ENCODE data around the gene CARS2. TPM values are rescaled to one million over a fixed set of nuclear protein-coding genes. Genes with fewer than 3 reads are reported as not detected.
"Not testable (repeated sequence)": the region's sequence is repeated elsewhere in the genome, so short reads cannot be mapped to it uniquely, and the experiment has no call there.

The CARS2 gene
- total RNA-seq, 4 donors from 2014 or later, result 49.0 to 78.1 (median 68.4) TPM

DNA sequence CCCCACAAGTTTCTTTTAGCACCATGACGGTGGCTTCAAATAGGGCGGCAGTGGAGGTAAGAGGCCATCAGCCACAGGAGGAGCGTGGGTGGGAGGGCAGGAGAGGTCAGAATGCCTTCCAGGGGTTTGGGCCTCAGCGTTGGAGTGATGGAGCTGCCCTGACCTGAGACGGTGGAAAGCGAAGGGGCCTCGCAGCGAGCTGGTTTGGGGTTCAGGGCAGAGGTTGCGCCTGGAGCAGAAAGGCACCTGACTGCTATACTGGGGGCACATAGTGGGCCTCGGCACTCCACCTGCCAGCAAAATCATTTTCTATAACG is 91.0 kb downstream of the CARS2 start:
- Histone ChIP-seq H3K27ac (peak overlapping the region; percentile 78 to 97 (median 93)), H3K4me1 (peaks cover 35 to 44% of the 10 kb centered on the region in 2 donors), H3K4me3 (replicated peaks in 1 of 3) (peak overlapping the region in 1 of 3 donors; percentile 95), H3K9me3 (no peaks in the 10 kb centered on the region), H3K36me3 (no peaks in the 10 kb centered on the region), H3K27me3 (no peaks in the 10 kb centered on the region)
- 90 to 92% methylated on average over 10 to 11 of the region's 11 CpGs for WGBS, 2 donors
- intact Hi-C loops (cut with DNase I), result no loop called here
- TF ChIP-seq POLR2A (IDR thresholded peaks at IDR 0.05), result no peak
- TF ChIP-seq, protein P1, sequence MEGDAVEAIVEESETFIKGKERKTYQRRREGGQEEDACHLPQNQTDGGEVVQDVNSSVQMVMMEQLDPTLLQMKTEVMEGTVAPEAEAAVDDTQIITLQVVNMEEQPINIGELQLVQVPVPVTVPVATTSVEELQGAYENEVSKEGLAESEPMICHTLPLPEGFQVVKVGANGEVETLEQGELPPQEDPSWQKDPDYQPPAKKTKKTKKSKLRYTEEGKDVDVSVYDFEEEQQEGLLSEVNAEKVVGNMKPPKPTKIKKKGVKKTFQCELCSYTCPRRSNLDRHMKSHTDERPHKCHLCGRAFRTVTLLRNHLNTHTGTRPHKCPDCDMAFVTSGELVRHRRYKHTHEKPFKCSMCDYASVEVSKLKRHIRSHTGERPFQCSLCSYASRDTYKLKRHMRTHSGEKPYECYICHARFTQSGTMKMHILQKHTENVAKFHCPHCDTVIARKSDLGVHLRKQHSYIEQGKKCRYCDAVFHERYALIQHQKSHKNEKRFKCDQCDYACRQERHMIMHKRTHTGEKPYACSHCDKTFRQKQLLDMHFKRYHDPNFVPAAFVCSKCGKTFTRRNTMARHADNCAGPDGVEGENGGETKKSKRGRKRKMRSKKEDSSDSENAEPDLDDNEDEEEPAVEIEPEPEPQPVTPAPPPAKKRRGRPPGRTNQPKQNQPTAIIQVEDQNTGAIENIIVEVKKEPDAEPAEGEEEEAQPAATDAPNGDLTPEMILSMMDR (IDR thresholded peaks at IDR 0.05), result no peak
- no peak for DNase-seq

DNA sequence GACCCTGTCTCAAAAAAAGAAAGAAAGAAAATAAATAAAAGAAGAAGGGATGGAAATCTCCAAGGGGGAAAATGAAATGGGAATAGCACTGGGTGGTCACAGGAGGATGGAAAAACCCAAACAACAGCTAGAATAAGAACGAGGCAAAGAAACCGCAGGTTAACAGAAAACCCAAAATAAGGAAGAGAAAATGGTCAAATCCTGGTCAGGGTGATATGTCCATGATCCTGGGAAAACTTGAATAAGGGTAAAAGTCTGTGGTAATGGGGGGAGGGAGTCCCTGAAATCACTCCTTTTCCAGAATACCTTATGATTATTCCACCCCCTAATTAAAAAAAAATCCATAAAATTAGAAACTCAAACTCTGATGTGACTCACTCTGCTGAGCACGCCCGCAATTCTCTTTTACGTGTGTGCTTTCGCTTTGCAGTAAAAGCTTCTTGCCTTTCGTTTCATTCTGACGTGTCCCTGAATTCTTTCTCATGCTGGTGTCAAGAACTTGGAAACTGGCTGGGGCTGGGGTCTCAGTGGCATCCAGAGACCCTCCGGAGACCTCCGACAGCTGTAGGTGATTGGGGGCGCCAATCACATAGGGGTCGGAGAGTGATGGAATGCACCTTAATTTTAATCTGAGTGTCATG is 94.8 kb downstream of the CARS2 start:
- Histone ChIP-seq H3K4me1 (peaks cover 10 to 16% of the 10 kb centered on the region in 2 donors), H3K27me3 (no peaks in the 10 kb centered on the region), H3K9me3 (no peaks in the 10 kb centered on the region), H3K36me3 (no peaks in the 10 kb centered on the region), H3K27ac (peak overlapping the region in 1 of 3 donors; percentile 54), H3K4me3 (replicated peaks in 1 of 3) (no peak overlapping the region)
- no peak for TF ChIP-seq POLR2A (IDR thresholded peaks at IDR 0.05)
- TF ChIP-seq, protein P1 (IDR thresholded peaks at IDR 0.05), result no peak
- intact Hi-C loops (cut with DNase I), result no loop called here
- no peak for DNase-seq
- WGBS, 2 donors, result 88 to 91% methylated on average over 12 of the region's 12 CpGs

DNA sequence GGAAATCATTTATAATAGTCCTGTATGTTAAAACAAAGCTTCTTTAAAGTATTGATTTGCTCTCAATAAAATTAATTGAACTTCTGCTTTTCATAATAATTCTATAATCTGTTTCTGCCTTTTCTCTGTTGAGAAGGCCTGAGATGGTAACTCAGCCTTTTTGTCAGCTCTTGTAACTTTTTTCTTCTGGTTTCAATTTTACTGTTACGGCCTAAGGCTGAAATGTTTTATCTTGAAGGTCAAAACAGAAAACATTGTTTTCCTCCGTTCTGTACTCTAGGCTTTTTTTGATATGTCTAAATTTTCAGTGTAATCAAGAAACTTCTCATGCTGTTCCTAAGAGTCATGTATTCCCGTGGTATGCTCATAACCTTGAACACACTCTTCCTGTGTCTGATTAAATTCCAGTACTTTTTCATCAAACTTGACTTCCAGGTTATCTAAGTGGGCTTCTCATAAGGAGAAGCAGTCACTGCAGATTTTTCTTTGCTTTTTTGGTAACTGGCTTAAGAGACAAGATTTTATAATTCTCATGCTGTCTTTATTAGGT is 98.2 kb downstream of the CARS2 start:
- Histone ChIP-seq H3K27ac (no peak overlapping the region), H3K4me3 (replicated peaks in 1 of 3) (no peak overlapping the region), H3K27me3 (no peaks in the 10 kb centered on the region), H3K36me3 (no peaks in the 10 kb centered on the region), H3K4me1 (peaks cover 4 to 8% of the 10 kb centered on the region in 2 donors), H3K9me3 (no peaks in the 10 kb centered on the region)
- intact Hi-C loops (cut with DNase I), result no loop called here
- DNase-seq, result no peak
- no peak for TF ChIP-seq POLR2A (IDR thresholded peaks at IDR 0.05)
- TF ChIP-seq, protein P1 (IDR thresholded peaks at IDR 0.05), result no peak
- 79 to 88% methylated on average over 3 of the region's 3 CpGs for WGBS, 2 donors

DNA sequence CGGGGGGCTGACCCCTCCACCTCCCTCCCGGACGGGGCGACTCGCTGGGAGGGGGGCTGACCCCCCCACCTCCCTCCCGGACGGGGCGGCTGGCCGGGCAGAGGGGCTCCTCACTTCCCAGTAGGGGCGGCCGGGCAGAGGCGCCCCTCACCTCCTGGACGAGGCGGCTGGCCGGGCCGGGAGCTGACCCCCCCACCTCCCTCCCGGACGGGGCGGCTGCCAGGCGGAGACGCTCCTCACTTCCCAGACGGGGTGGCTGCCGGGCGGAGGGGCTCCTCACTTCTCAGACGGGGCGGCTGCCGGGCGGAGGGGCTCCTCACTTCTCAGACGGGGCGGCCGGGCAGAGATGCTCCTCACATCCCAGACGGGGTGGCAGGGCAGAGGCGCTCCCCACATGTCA is 99.6 kb downstream of the CARS2 start:
- DNase-seq; H3K4me1 ChIP-seq; H3K27ac ChIP-seq; H3K36me3 ChIP-seq; H3K9me3 ChIP-seq; intact Hi-C loops (cut with DNase I); H3K4me3 ChIP-seq (replicated peaks in 1 of 3); H3K27me3 ChIP-seq: not testable (repeated sequence)
- WGBS, 2 donors, result 93 to 98% methylated on average over 6 to 8 of the region's 33 CpGs

DNA sequence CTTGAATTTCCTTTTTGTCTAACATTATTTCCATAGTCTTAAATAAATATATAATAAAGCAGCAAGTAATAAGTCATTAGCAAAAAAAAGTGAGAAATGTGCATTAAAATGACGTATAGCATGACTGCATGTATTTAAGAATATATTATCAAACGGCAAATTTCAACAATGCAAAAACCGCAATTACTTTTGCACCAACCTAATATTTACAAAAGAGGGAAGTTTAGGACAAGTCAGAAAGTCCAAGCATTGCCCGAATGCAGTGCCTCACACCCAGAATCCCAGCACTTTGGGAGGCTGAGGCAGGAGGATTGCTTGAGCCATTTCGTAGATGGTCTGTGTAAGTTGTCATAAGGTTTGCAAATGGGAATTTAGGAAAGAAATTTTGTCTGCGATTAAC is 100.8 kb downstream of the CARS2 start:
- H3K4me1 ChIP-seq, result peaks cover under 1 to 2% of the 10 kb centered on the region in 2 donors
- DNase-seq, result no peak
- H3K9me3 ChIP-seq, result no peaks in the 10 kb centered on the region
- H3K27me3 ChIP-seq, result no peaks in the 10 kb centered on the region
- intact Hi-C loops (cut with DNase I), result no loop called here
- H3K36me3 ChIP-seq, result no peaks in the 10 kb centered on the region
- TF ChIP-seq, protein P1 (IDR thresholded peaks at IDR 0.05), result no peak
- TF ChIP-seq POLR2A (IDR thresholded peaks at IDR 0.05), result no peak
- WGBS, 2 donors, result 89 to 96% methylated on average over 6 of the region's 6 CpGs
- no peak overlapping the region for H3K4me3 ChIP-seq (replicated peaks in 1 of 3)
- H3K27ac ChIP-seq, result no peak overlapping the region
